Liver (tissue), 9 donors: Measurements from ENCODE around the gene NEUROD1. TPM values are rescaled to one million over a fixed set of nuclear protein-coding genes. Genes with fewer than 3 reads are reported as not detected.

Experiments
- DNase-seq: peaks from one replicate; pipeline ENCODE4 v3.0.0-alpha.2; 2017; ENCODE audit warnings: low spot score
- H3K27ac ChIP-seq, 2 donors: one replicate each; pipeline ENCODE4 v1.7.0; 2013; ENCODE audit warnings: inconsistent platforms in 2 of 2, low read length in 2 of 2, control low read depth in 1 of 2, low read depth in 1 of 2, mild to moderate bottlenecking in 1 of 2
- H3K27me3 ChIP-seq, 4 donors: one replicate each; pipeline versions ENCODE4 v1.6.1 to v1.7.0; 2013; ENCODE audit warnings: low read length in 3 of 4, inconsistent platforms in 1 of 4, mild to moderate bottlenecking in 1 of 4, moderate library complexity in 1 of 4; ENCODE audit not compliant: control insufficient read depth in 4 of 4, insufficient read depth in 4 of 4
- H3K36me3 ChIP-seq, 4 donors: one replicate each; pipeline versions ENCODE4 v1.6.1 to v1.7.0; 2013; ENCODE audit warnings: low read length in 3 of 4, mild to moderate bottlenecking in 3 of 4, low read depth in 1 of 4, moderate library complexity in 1 of 4; ENCODE audit not compliant: control insufficient read depth in 4 of 4, insufficient read depth in 3 of 4
- H3K4me1 ChIP-seq, 4 donors: one replicate each; pipeline versions ENCODE4 v1.6.1 to v1.7.0; 2013; ENCODE audit warnings: low read length in 3 of 4, mild to moderate bottlenecking in 3 of 4, moderate library complexity in 1 of 4; ENCODE audit not compliant: control insufficient read depth in 4 of 4, insufficient read depth in 4 of 4
- H3K4me3 ChIP-seq, 3 donors: one replicate each; pipeline versions ENCODE4 v1.6.1 to v1.7.0; 2013; ENCODE audit warnings: low read length in 3 of 3, control low read depth in 1 of 3, low read depth in 1 of 3, mild to moderate bottlenecking in 1 of 3
- H3K9ac ChIP-seq, 2 donors: one replicate each; pipeline ENCODE4 v1.7.0; 2013; ENCODE audit warnings: low read length in 2 of 2, mild to moderate bottlenecking in 2 of 2, moderate library complexity in 2 of 2, control low read depth in 1 of 2, low read depth in 1 of 2
- H3K9me3 ChIP-seq, 4 donors: one replicate each; pipeline versions ENCODE4 v1.6.1 to v1.7.0; 2013; ENCODE audit warnings: low read length in 3 of 4; ENCODE audit not compliant: control insufficient read depth in 4 of 4
- EGR1 ChIP-seq, 2 donors: IDR thresholded peaks; 2 replicates each; pipeline ENCODE4 v1.6.1; 2016 to 2018; ENCODE audit warnings: antibody characterized with exemption in 2 of 2, low read depth in 2 of 2
- FOXA1 ChIP-seq: IDR thresholded peaks from 2 replicates; pipeline ENCODE4 v1.6.1; 2016; ENCODE audit warnings: antibody characterized with exemption
- FOXA2 ChIP-seq: IDR thresholded peaks from 2 replicates; pipeline ENCODE4 v1.6.1; 2016; ENCODE audit warnings: antibody characterized with exemption
- GABPA ChIP-seq, 2 donors: IDR thresholded peaks in 1 of 2; conservative IDR thresholded peaks in 1 of 2; 2 replicates each; pipeline ENCODE4 v1.6.1; 2016; ENCODE audit warnings: antibody characterized with exemption in 2 of 2, mild to moderate bottlenecking in 1 of 2, moderate library complexity in 1 of 2
- HNF4A ChIP-seq, 2 donors: conservative IDR thresholded peaks; 2 replicates each; pipeline ENCODE4 v1.6.1; 2016; ENCODE audit warnings: antibody characterized with exemption in 2 of 2, mild to moderate bottlenecking in 2 of 2
- HNF4G ChIP-seq: IDR thresholded peaks from 2 replicates; pipeline ENCODE4 v1.6.1; 2016; ENCODE audit warnings: antibody characterized with exemption
- JUND ChIP-seq, 2 donors: IDR thresholded peaks; 2 replicates each; pipeline ENCODE4 v1.6.1; 2016; ENCODE audit warnings: antibody characterized with exemption in 2 of 2
- NR2F2 ChIP-seq: IDR thresholded peaks from 2 replicates; pipeline ENCODE4 v1.6.1; 2016; ENCODE audit warnings: antibody characterized with exemption
- RAD21 ChIP-seq, 2 donors: IDR thresholded peaks; 2 replicates each; pipeline ENCODE4 v1.6.1; 2016; ENCODE audit warnings: antibody characterized with exemption in 2 of 2, mild to moderate bottlenecking in 2 of 2
- RXRA ChIP-seq, 2 donors: IDR thresholded peaks; 2 replicates each; pipeline ENCODE4 v1.6.1; 2017 to 2018; ENCODE audit warnings: antibody characterized with exemption in 2 of 2, mild to moderate bottlenecking in 1 of 2
- SP1 ChIP-seq: IDR thresholded peaks from 2 replicates; pipeline ENCODE4 v1.6.1; 2018; ENCODE audit warnings: antibody characterized with exemption, mild to moderate bottlenecking
- TAF1 ChIP-seq: conservative IDR thresholded peaks from 2 replicates; pipeline ENCODE4 v1.6.1; 2016; ENCODE audit warnings: antibody characterized with exemption, mild to moderate bottlenecking
- YY1 ChIP-seq: IDR thresholded peaks from 2 replicates; pipeline ENCODE4 v1.6.1; 2016; ENCODE audit warnings: antibody characterized with exemption, mild to moderate bottlenecking
- WGBS: extraction: QIAGEN DNeasy Blood & Tissue Kit; methylation state at CpG from one replicate; pipeline ENCODE4 v1.1.7; 2013; 5-methylcytosine and 5-hydroxymethylcytosine counted together
- polyA plus RNA-seq, 2 donors: library from polyadenylated mRNA; stranded (reverse) in 1 of 2; unstranded in 1 of 2; fragments of 200-250 nt in 1 of 2; fragments of >200 nt in 1 of 2; fragmentation: Nextera tagmentation in 1 of 2; extraction: Ambion mirVana in 1 of 2; gene quantifications; one replicate each; pipeline versions ENCODE4 v1.2.1 to v1.2.3, GENCODE V29; 2013 to 2015
- total RNA-seq, 2 donors: library from RNA; depleted of rRNA; stranded (reverse); fragments of >200 nt; gene quantifications; one replicate each; pipeline ENCODE4 v1.2.3, GENCODE V29; 2014
- TF ChIP-seq, protein P1 (sequence below): fragments of 150-350 bp; IDR thresholded peaks from 2 replicates; pipeline ENCODE4 v1.5.1; 2017; ENCODE audit warnings: improper control_type of control experiment, low read depth, low read length; ENCODE audit not compliant: missing input control
- TF ChIP-seq, protein P2 (sequence below): IDR thresholded peaks from 2 replicates; pipeline ENCODE4 v1.6.1; 2016; ENCODE audit warnings: antibody characterized with exemption
- TF ChIP-seq, protein P3 (sequence below): IDR thresholded peaks from 2 replicates; pipeline ENCODE4 v1.6.1; 2016; ENCODE audit warnings: antibody characterized with exemption
- TF ChIP-seq, protein P4 (sequence below): IDR thresholded peaks from 2 replicates; pipeline ENCODE4 v1.6.1; 2016; ENCODE audit warnings: antibody characterized with exemption, mild to moderate bottlenecking
- TF ChIP-seq, protein P5 (sequence below): IDR thresholded peaks from 2 replicates; pipeline ENCODE4 v1.6.1; 2016; ENCODE audit warnings: antibody characterized with exemption
- donor health status: healthy.
- donor health status: healthy.
- donor health status: healthy.
- donor health status: healthy.
- donor health status: healthy.

The NEUROD1 gene
- total and polyA plus RNA-seq, 4 donors = not detected

DNA sequence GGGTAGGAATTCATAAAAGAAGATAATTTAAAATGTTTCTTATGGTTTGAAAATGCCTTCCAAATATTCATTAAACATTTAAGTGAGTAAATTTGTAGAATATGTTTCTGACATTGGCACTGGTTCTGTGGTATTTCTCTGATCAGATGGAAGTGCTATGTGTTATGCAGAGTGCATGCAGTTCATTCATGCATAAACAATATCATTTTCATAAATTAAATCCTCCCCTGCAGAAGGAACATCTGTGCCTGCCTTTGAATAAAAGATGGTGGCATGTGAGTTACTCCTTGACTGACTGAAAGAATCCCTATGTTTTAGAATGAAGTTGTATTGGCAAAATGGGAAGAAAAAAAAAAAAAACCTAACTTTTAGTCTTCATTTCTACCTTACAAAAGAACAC is 5.9 kb downstream of the NEUROD1 start:
- H3K27me3 ChIP-seq = peaks cover 0 to 15% (median 5%) of the 10 kb centered on the region in 4 donors
- no peaks in the 10 kb centered on the region for H3K4me1 ChIP-seq
- TF ChIP-seq EGR1 (IDR thresholded peaks at IDR 0.05; ENCODE audit: low read depth in 2 of 2) (no peak), HNF4A (conservative IDR thresholded peaks at IDR 0.05) (no peak), YY1 (no peak), FOXA1 (no peak), HNF4G (no peak), RXRA (IDR thresholded peaks at IDR 0.05) (no peak), JUND (IDR thresholded peaks at IDR 0.05) (no peak), NR2F2 (no peak), SP1 (no peak), GABPA (IDR thresholded peaks at IDR 0.05 in 1 of 2, conservative IDR thresholded peaks at IDR 0.05 in 1 of 2) (no peak), RAD21 (IDR thresholded peaks at IDR 0.05) (no peak), TAF1 (no peak), FOXA2 (no peak)
- TF ChIP-seq, protein P1, sequence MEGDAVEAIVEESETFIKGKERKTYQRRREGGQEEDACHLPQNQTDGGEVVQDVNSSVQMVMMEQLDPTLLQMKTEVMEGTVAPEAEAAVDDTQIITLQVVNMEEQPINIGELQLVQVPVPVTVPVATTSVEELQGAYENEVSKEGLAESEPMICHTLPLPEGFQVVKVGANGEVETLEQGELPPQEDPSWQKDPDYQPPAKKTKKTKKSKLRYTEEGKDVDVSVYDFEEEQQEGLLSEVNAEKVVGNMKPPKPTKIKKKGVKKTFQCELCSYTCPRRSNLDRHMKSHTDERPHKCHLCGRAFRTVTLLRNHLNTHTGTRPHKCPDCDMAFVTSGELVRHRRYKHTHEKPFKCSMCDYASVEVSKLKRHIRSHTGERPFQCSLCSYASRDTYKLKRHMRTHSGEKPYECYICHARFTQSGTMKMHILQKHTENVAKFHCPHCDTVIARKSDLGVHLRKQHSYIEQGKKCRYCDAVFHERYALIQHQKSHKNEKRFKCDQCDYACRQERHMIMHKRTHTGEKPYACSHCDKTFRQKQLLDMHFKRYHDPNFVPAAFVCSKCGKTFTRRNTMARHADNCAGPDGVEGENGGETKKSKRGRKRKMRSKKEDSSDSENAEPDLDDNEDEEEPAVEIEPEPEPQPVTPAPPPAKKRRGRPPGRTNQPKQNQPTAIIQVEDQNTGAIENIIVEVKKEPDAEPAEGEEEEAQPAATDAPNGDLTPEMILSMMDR = no peak
- TF ChIP-seq, protein P2, sequence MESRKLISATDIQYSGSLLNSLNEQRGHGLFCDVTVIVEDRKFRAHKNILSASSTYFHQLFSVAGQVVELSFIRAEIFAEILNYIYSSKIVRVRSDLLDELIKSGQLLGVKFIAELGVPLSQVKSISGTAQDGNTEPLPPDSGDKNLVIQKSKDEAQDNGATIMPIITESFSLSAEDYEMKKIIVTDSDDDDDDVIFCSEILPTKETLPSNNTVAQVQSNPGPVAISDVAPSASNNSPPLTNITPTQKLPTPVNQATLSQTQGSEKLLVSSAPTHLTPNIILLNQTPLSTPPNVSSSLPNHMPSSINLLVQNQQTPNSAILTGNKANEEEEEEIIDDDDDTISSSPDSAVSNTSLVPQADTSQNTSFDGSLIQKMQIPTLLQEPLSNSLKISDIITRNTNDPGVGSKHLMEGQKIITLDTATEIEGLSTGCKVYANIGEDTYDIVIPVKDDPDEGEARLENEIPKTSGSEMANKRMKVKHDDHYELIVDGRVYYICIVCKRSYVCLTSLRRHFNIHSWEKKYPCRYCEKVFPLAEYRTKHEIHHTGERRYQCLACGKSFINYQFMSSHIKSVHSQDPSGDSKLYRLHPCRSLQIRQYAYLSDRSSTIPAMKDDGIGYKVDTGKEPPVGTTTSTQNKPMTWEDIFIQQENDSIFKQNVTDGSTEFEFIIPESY = no peak
- TF ChIP-seq, protein P3, sequence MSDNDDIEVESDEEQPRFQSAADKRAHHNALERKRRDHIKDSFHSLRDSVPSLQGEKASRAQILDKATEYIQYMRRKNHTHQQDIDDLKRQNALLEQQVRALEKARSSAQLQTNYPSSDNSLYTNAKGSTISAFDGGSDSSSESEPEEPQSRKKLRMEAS = no peak
- TF ChIP-seq, protein P4, sequence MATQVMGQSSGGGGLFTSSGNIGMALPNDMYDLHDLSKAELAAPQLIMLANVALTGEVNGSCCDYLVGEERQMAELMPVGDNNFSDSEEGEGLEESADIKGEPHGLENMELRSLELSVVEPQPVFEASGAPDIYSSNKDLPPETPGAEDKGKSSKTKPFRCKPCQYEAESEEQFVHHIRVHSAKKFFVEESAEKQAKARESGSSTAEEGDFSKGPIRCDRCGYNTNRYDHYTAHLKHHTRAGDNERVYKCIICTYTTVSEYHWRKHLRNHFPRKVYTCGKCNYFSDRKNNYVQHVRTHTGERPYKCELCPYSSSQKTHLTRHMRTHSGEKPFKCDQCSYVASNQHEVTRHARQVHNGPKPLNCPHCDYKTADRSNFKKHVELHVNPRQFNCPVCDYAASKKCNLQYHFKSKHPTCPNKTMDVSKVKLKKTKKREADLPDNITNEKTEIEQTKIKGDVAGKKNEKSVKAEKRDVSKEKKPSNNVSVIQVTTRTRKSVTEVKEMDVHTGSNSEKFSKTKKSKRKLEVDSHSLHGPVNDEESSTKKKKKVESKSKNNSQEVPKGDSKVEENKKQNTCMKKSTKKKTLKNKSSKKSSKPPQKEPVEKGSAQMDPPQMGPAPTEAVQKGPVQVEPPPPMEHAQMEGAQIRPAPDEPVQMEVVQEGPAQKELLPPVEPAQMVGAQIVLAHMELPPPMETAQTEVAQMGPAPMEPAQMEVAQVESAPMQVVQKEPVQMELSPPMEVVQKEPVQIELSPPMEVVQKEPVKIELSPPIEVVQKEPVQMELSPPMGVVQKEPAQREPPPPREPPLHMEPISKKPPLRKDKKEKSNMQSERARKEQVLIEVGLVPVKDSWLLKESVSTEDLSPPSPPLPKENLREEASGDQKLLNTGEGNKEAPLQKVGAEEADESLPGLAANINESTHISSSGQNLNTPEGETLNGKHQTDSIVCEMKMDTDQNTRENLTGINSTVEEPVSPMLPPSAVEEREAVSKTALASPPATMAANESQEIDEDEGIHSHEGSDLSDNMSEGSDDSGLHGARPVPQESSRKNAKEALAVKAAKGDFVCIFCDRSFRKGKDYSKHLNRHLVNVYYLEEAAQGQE = no peak

DNA sequence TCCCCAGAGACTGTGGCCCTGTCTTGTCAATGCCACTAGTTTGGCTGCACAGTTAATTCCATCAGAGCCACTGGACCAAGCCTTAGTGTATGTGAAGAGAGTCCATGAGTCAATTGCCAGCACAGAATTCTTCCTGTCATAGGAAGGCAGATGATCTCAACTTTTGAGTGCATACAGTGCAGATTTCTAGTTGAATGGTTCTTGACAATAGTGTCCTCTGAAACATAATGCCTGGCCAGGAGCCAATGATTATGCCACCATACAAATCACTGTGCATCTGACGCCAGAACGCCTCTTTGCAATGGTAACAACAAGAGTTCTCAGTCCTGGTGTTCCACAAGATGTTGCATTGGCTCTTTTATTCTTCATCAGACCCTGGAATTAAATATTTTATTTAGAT is 7.1 kb downstream of the NEUROD1 start:
- no peaks in the 10 kb centered on the region for H3K4me1 ChIP-seq
- no peak overlapping the region for H3K9ac ChIP-seq
- no peak overlapping the region for H3K27ac ChIP-seq
- 68% methylated on average over 2 of the region's 2 CpGs for WGBS
- peaks cover 0 to 1% (median 0%) of the 10 kb centered on the region in 4 donors for H3K9me3 ChIP-seq
- H3K36me3 ChIP-seq = no peaks in the 10 kb centered on the region
- no peak overlapping the region for H3K4me3 ChIP-seq
- no peak for DNase-seq
- peaks cover 0 to 4% (median 0%) of the 10 kb centered on the region in 4 donors for H3K27me3 ChIP-seq
- TF ChIP-seq, protein P3 = no peak
- no peak for TF ChIP-seq GABPA (IDR thresholded peaks at IDR 0.05 in 1 of 2, conservative IDR thresholded peaks at IDR 0.05 in 1 of 2)
- no peak for TF ChIP-seq FOXA2
- no peak for TF ChIP-seq RAD21 (IDR thresholded peaks at IDR 0.05)
- TF ChIP-seq, protein P1 = no peak
- TF ChIP-seq, protein P5, sequence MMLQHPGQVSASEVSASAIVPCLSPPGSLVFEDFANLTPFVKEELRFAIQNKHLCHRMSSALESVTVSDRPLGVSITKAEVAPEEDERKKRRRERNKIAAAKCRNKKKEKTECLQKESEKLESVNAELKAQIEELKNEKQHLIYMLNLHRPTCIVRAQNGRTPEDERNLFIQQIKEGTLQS = no peak
- TF ChIP-seq, protein P2 = no peak
- TF ChIP-seq NR2F2 = no peak
- TF ChIP-seq TAF1 = no peak
- TF ChIP-seq EGR1 (IDR thresholded peaks at IDR 0.05; ENCODE audit: low read depth in 2 of 2) = no peak
- no peak for TF ChIP-seq HNF4A (conservative IDR thresholded peaks at IDR 0.05)
- TF ChIP-seq SP1 = no peak
- TF ChIP-seq HNF4G = no peak
- no peak for TF ChIP-seq YY1

More for the DNA sequence above, 5.9 kb downstream of the NEUROD1 start:
- no peak for DNase-seq
- no peak overlapping the region for H3K27ac ChIP-seq
- H3K9me3 ChIP-seq = peaks cover 0 to 3% (median 0%) of the 10 kb centered on the region in 4 donors
- H3K4me3 ChIP-seq = no peak overlapping the region
- H3K9ac ChIP-seq = no peak overlapping the region
- no peaks in the 10 kb centered on the region for H3K36me3 ChIP-seq
